Stomach (tissue), 9 donors: ENCODE results near the gene DENND4B. TPM values are rescaled to one million over a fixed set of nuclear protein-coding genes. Genes with fewer than 3 reads are reported as not detected.

Experiments used
- DNase-seq, 2 donors: peaks; one replicate each; pipeline versions ENCODE4 v3.0.0 to v3.0.0-alpha.2; 2013 to 2019
- H3K27ac ChIP-seq, 5 donors: fragments of 200-600 bp in 4 of 5; sonication (generic) in 4 of 5; one replicate each; pipeline ENCODE4 v1.5.1; 2013 to 2019; ENCODE audit warnings: mild to moderate bottlenecking in 1 of 5, moderate library complexity in 1 of 5
- H3K27me3 ChIP-seq, 3 donors: fragments of 200-600 bp; sonication (generic); one replicate each; pipeline ENCODE4 v1.5.1; 2017 to 2019; ENCODE audit warnings: mixed run types in 1 of 3
- H3K36me3 ChIP-seq, 4 donors: fragments of 200-600 bp; sonication (generic); 1 replicate in 3 of 4; 2 replicates in 1 of 4; pipeline ENCODE4 v1.5.1; 2016 to 2019
- H3K4me1 ChIP-seq, 4 donors: fragments of 200-600 bp; sonication (generic); one replicate each; pipeline ENCODE4 v1.5.1; 2016 to 2019
- H3K4me3 ChIP-seq, 4 donors: fragments of 200-600 bp; sonication (generic) in 3 of 4; one replicate each; pipeline ENCODE4 v1.5.1; 2016 to 2019; ENCODE audit warnings: mild to moderate bottlenecking in 1 of 4
- H3K9me3 ChIP-seq, 4 donors: fragments of 200-600 bp; sonication (generic); one replicate each; pipeline ENCODE4 v1.5.1; 2016 to 2019
- EP300 ChIP-seq: sonication (generic); formaldehyde crosslinking; IDR thresholded peaks from one replicate; pipeline ENCODE4 v1.6.1; 2017; ENCODE audit warnings: antibody characterized with exemption
- POLR2A ChIP-seq, 4 donors: fragments of 450-650 bp; IDR thresholded peaks; one replicate each; pipeline ENCODE4 v1.6.1; 2016; ENCODE audit warnings: antibody characterized with exemption in 4 of 4, control low read depth in 2 of 4, mild to moderate bottlenecking in 1 of 4, moderate library complexity in 1 of 4
- POLR2AphosphoS5 ChIP-seq, 3 donors: sonication (generic); formaldehyde crosslinking; IDR thresholded peaks; one replicate each; pipeline ENCODE4 v1.6.1; 2016; ENCODE audit warnings: antibody characterized with exemption in 3 of 3
- WGBS, 5 donors: extraction: QIAGEN DNeasy Blood & Tissue Kit in 3 of 5; methylation state at CpG; one replicate each; pipeline versions ENCODE4 v1.1.5 to v1.1.7; 2013 to 2018; 5-methylcytosine and 5-hydroxymethylcytosine counted together
- intact Hi-C: fragments of 100-400 bp; cut with DNase I; formaldehyde crosslinking; loops from one replicate; pipeline ENCODE4 v1.15.1; 2023; ENCODE audit warnings: low total_unique reads
- polyA plus RNA-seq, 3 donors: library from polyadenylated mRNA; stranded (reverse); fragments of 200-250 nt; gene quantifications; one replicate each; pipeline ENCODE4 v1.2.3, GENCODE V29; 2013
- total RNA-seq, 5 donors: library from RNA; depleted of rRNA; stranded (reverse); fragments of >200 nt; gene quantifications; one replicate each; pipeline versions ENCODE4 v1.1.0 to v1.2.3, GENCODE V29; 2014 to 2016
- TF ChIP-seq, protein P1 (sequence below), 7 experiments: fragments of 450-650 bp in 4 of 7; fragments of 200-600 bp in 3 of 7; sonication (generic) in 3 of 7; IDR thresholded peaks; one replicate each; pipeline ENCODE4 v1.5.1; 2016 to 2019; ENCODE audit warnings: antibody characterized with exemption in 7 of 7, control low read depth in 2 of 7, mild to moderate bottlenecking in 1 of 7
- donor health status: healthy with polysubstance abuse.
- donor health status: Bipolar disorder and iron deficiency.
- donor health status: healthy.

Gene DENND4B
- total and polyA plus RNA-seq, 8 donors, result 11.8 to 73.0 (median 25.9) TPM

DNA sequence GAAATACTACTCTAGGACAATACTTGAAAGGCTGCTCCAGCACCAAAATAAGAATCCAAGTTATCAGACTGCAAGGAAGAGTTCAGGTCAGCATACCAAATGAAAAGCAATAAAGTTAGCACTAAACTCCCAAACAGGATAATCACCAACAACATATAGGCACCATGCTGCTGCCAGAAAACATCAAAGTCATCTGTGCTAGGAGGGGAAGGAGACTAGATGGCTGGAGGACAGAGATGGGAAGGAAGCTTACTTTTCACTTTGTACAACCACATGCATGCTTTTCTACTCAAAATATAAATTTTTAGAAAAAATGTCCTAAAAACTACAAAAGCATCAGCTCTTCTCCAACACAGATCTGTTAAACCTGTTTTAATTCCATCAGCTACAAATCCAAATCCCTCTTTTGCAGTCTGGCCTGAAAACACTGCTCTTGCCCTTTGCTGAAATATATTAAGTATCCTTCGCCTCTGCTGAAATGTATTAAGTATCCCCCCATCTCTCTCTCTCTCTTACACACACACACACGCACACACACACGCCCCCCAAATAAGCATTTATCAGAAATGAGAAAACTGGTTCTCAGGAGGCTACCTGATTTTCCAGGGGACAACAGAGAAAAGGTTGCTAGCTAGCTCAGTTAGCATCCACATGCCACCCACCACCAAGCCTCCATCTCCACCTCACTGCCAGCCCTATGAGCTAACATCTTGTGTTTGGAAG lies 25.3 kb downstream of the DENND4B start:
- intact Hi-C loops, result no loop called here
- 12 to 21% (median 15%) methylated on average over 3 of the region's 3 CpGs for WGBS, 5 donors

DNA sequence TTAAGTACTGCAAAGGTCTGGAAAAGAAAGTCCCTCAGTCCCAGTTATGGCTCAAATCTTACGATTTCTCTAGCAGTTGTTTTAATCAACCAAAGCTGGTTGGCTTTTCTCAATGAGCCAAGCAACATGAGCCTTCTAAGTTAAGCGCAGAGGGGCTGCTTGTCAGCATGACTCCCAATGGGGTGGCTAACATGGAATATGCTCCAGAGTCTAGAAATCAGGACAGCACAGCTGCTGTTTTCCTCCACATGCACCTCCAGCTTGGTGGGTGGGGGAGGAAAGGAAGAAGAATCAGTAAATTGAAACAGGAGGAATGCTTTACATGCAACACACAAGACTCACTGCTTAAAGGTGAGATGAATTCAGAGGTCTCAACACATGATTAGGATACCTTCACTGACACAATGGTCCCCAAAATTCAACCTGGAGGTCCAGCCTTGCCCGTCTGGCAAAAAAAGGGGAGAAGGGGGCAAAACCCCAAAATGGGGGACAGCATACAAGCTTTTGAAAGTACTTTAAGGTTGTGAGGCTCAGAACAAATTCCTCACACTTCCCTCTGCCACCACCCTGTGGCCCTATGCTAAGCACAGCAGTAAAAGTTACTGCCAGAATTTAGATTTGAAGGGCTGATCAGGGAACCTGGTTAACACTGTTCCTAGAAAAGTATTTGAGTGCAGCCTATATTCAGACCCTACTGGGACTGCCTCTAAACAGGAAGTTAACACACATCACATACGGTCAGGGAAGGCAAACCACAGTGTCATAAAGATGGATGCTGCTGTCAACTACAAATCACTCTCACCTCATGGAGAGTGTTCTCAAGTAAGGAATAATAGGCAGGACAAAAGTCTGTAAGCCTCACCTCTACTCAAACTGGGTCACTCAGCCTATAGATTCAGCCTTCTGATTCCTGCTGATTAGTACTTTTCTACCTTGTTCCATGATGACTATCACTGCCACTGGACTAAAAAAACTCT lies 26.4 kb downstream of the DENND4B start:
- H3K4me1 ChIP-seq, result peaks cover 31 to 70% (median 53%) of the 10 kb centered on the region in 4 donors
- TF ChIP-seq EP300 (no peak), POLR2AphosphoS5 (IDR thresholded peaks at IDR 0.05) (no peak), POLR2A (IDR thresholded peaks at IDR 0.05) (no peak)
- TF ChIP-seq, protein P1, sequence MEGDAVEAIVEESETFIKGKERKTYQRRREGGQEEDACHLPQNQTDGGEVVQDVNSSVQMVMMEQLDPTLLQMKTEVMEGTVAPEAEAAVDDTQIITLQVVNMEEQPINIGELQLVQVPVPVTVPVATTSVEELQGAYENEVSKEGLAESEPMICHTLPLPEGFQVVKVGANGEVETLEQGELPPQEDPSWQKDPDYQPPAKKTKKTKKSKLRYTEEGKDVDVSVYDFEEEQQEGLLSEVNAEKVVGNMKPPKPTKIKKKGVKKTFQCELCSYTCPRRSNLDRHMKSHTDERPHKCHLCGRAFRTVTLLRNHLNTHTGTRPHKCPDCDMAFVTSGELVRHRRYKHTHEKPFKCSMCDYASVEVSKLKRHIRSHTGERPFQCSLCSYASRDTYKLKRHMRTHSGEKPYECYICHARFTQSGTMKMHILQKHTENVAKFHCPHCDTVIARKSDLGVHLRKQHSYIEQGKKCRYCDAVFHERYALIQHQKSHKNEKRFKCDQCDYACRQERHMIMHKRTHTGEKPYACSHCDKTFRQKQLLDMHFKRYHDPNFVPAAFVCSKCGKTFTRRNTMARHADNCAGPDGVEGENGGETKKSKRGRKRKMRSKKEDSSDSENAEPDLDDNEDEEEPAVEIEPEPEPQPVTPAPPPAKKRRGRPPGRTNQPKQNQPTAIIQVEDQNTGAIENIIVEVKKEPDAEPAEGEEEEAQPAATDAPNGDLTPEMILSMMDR (IDR thresholded peaks at IDR 0.05), result no peak
- intact Hi-C loops, result no loop called here
- peak in 1 of 2 donors; percentile 39 for DNase-seq
- H3K27ac ChIP-seq, result peak overlapping the region in 3 of 5 donors; percentile 19 to 93 (median 34)
- peaks cover 0 to 13% (median 7%) of the 10 kb centered on the region in 4 donors for H3K36me3 ChIP-seq
- 42 to 51% (median 45%) methylated on average over 4 of the region's 4 CpGs for WGBS, 5 donors
- no peaks in the 10 kb centered on the region for H3K9me3 ChIP-seq
- no peaks in the 10 kb centered on the region for H3K27me3 ChIP-seq
- H3K4me3 ChIP-seq, result peak overlapping the region in 2 of 4 donors; percentile 90 to 93

More for the DNA sequence above, 25.3 kb downstream of the DENND4B start:
- Histone ChIP-seq H3K27me3 (no peaks in the 10 kb centered on the region), H3K4me3 (peak overlapping the region; percentile 89 to 93 (median 90)), H3K36me3 (peaks cover 0 to 6% (median 3%) of the 10 kb centered on the region in 4 donors), H3K27ac (peak overlapping the region; percentile 53 to 93 (median 92)), H3K9me3 (no peaks in the 10 kb centered on the region), H3K4me1 (peaks cover 31 to 63% (median 53%) of the 10 kb centered on the region in 4 donors)
- TF ChIP-seq POLR2A (IDR thresholded peaks at IDR 0.05), result no peak
- TF ChIP-seq, protein P1 (IDR thresholded peaks at IDR 0.05), result no peak
- no peak for TF ChIP-seq EP300
- no peak for TF ChIP-seq POLR2AphosphoS5 (IDR thresholded peaks at IDR 0.05)
- DNase-seq, result no peak

DNA sequence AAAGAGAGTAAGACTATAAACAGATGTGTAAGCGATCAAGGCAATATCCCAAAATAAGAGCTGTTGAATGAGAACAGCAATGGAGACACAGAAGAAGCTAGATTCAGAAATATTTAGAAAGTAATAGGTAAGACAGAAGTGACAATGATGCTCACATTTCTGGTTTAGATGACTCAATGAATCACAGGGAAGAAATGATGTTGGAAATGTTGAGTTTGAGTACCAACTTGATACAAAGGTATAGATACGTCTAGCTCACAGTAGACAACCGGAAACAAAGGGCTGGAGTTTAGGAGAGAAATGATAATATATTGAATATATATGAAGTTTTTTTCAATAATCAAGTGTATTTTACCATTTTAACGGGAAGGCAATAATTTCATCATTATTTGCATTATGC lies 30.2 kb downstream of the DENND4B start:
- H3K4me3 ChIP-seq, result no peak overlapping the region

More for the DNA sequence above, 30.2 kb downstream of the DENND4B start:
- H3K4me1 ChIP-seq, result peaks cover 17 to 79% (median 52%) of the 10 kb centered on the region in 4 donors
- no peak for DNase-seq
- H3K27ac ChIP-seq, result no peak overlapping the region
- H3K27me3 ChIP-seq, result no peaks in the 10 kb centered on the region
- intact Hi-C loops, result no loop called here
- peaks cover 0 to 22% (median 12%) of the 10 kb centered on the region in 4 donors for H3K36me3 ChIP-seq
- no peak for TF ChIP-seq POLR2A (IDR thresholded peaks at IDR 0.05)
- TF ChIP-seq EP300, result no peak
- TF ChIP-seq POLR2AphosphoS5 (IDR thresholded peaks at IDR 0.05), result no peak
- TF ChIP-seq, protein P1 (IDR thresholded peaks at IDR 0.05), result no peak
- no peaks in the 10 kb centered on the region for H3K9me3 ChIP-seq
- WGBS, 5 donors, result 80 to 92% (median 85%) methylated on average over 4 of the region's 4 CpGs
